Esophagus squamous epithelium (tissue), 4 donors: ENCODE data around the gene CADPS.

Source experiments
- CTCF ChIP-seq, 6 experiments: fragments of 450-650 bp in 4 of 6; fragments of 200-600 bp in 2 of 6; sonication (generic) in 2 of 6; IDR thresholded peaks; one replicate each; pipeline ENCODE4 v1.5.1; 2016 to 2019; ENCODE audit warnings: antibody characterized with exemption in 6 of 6, mild to moderate bottlenecking in 4 of 6, moderate library complexity in 4 of 6
- POLR2A ChIP-seq, 4 donors: fragments of 450-650 bp; IDR thresholded peaks; one replicate each; pipeline ENCODE4 v1.6.1; 2017; ENCODE audit warnings: antibody characterized with exemption in 4 of 4, mild to moderate bottlenecking in 4 of 4, moderate library complexity in 3 of 4

- TF ChIP-seq CTCF (IDR thresholded peaks at IDR 0.05): no peak
- TF ChIP-seq POLR2A (IDR thresholded peaks at IDR 0.05): no peak
Observed at GRCh38 chr3:62839748-62840147, 35.5 kb downstream of the CADPS start.
